Glutamatergic neuron (in vitro differentiated cells): Measurements from ENCODE around the gene POLR3K. TPM values are rescaled to one million over a fixed set of nuclear protein-coding genes. Genes with fewer than 3 reads are reported as not detected.
"Not testable (repeated sequence)": the region's sequence is repeated elsewhere in the genome, so short reads cannot be mapped to it uniquely, and the experiment has no call there.

Experiments used
- DNase-seq: peaks from one replicate; pipeline ENCODE4 v3.0.0; 2022
- H3K27ac Mint-ChIP-seq: one replicate; pipeline ENCODE4 v1.8.0; 2020; ENCODE audit warnings: mild to moderate bottlenecking, mixed read lengths, inconsistent platforms; ENCODE audit not compliant: unreplicated experiment
- H3K27me3 Mint-ChIP-seq: one replicate; pipeline ENCODE4 v1.8.0; 2020; ENCODE audit warnings: mild to moderate bottlenecking, moderate library complexity, mixed read lengths, inconsistent platforms; ENCODE audit not compliant: unreplicated experiment
- H3K36me3 Mint-ChIP-seq: one replicate; pipeline ENCODE4 v1.8.0; 2020; ENCODE audit warnings: mild to moderate bottlenecking, mixed read lengths, inconsistent platforms; ENCODE audit not compliant: unreplicated experiment
- H3K4me1 Mint-ChIP-seq: one replicate; pipeline ENCODE4 v1.8.0; 2020; ENCODE audit warnings: mild to moderate bottlenecking, low read depth, mixed read lengths, inconsistent platforms; ENCODE audit not compliant: unreplicated experiment
- H3K4me3 Mint-ChIP-seq: one replicate; pipeline ENCODE4 v1.8.0; 2020; ENCODE audit warnings: mild to moderate bottlenecking, mixed read lengths, inconsistent platforms; ENCODE audit not compliant: unreplicated experiment
- H3K9me3 Mint-ChIP-seq: one replicate; pipeline ENCODE4 v1.8.0; 2020; ENCODE audit warnings: mild to moderate bottlenecking, moderate library complexity, mixed read lengths, inconsistent platforms; ENCODE audit not compliant: unreplicated experiment
- CTCF ChIP-seq: fragments of 200-600 bp; sonication (generic); IDR thresholded peaks from one replicate; pipeline ENCODE4 v1.5.0; 2021; ENCODE audit not compliant: partially characterized antibody, unreplicated experiment
- total RNA-seq: library from RNA; stranded (reverse); fragmentation: NEBNext Ultra II Directional; extraction: Animal tissue kit (Norgen Biotek cat#: 25700); gene quantifications from one replicate; pipeline ENCODE4 v1.2.1, GENCODE V29; 2021; ENCODE audit not compliant: unreplicated experiment

POLR3K gene
- total RNA-seq, 1 donor from 2014 or later: 10.2 TPM

- H3K4me3 Mint-ChIP-seq: no peak overlapping the region
- H3K36me3 Mint-ChIP-seq: peaks cover 5% of the 10 kb centered on the region
- H3K4me1 Mint-ChIP-seq: peaks cover 6% of the 10 kb centered on the region
These were observed 14.2 kb downstream of the POLR3K start for GRCh38 chr16:38941-39892.

GRCh38 chr16:38206-38605 is 15.2 kb downstream of the POLR3K start:
- not testable (repeated sequence) for H3K27ac Mint-ChIP-seq, H3K27me3 Mint-ChIP-seq, H3K4me1 Mint-ChIP-seq, DNase-seq, H3K36me3 Mint-ChIP-seq, H3K4me3 Mint-ChIP-seq
- H3K9me3 Mint-ChIP-seq: peaks cover 16% of the 10 kb centered on the region

More at GRCh38 chr16:38941-39892, 14.2 kb downstream of the POLR3K start:
- DNase-seq: no peak
- peaks cover 4% of the 10 kb centered on the region for H3K27me3 Mint-ChIP-seq
- no peak for TF ChIP-seq CTCF
- H3K27ac Mint-ChIP-seq: no peak overlapping the region
- H3K9me3 Mint-ChIP-seq: peaks cover 15% of the 10 kb centered on the region

GRCh38 chr16:37511-37910 is 15.9 kb downstream of the POLR3K start:
- Mint-ChIP-seq H3K27ac (no peak overlapping the region), H3K27me3 (peaks cover 4% of the 10 kb centered on the region), H3K36me3 (peaks cover 5% of the 10 kb centered on the region), H3K9me3 (peaks cover 16% of the 10 kb centered on the region), H3K4me3 (no peak overlapping the region), H3K4me1 (peaks cover 9% of the 10 kb centered on the region)
- no peak for TF ChIP-seq CTCF
- no peak for DNase-seq

GRCh38 chr16:36336-36984 is 16.9 kb downstream of the POLR3K start:
- TF ChIP-seq CTCF: no peak
- peaks cover 9% of the 10 kb centered on the region for H3K4me1 Mint-ChIP-seq
- DNase-seq: no peak
- H3K27me3 Mint-ChIP-seq: peaks cover 4% of the 10 kb centered on the region
- H3K9me3 Mint-ChIP-seq: peaks cover 11% of the 10 kb centered on the region
- no peaks in the 10 kb centered on the region for H3K36me3 Mint-ChIP-seq
- no peak overlapping the region for H3K4me3 Mint-ChIP-seq
- H3K27ac Mint-ChIP-seq: no peak overlapping the region

- H3K36me3 Mint-ChIP-seq: no peaks in the 10 kb centered on the region
- H3K4me1 Mint-ChIP-seq: peaks cover 9% of the 10 kb centered on the region
- no peak overlapping the region for H3K27ac Mint-ChIP-seq
- H3K27me3 Mint-ChIP-seq: peaks cover 4% of the 10 kb centered on the region
- peaks cover 9% of the 10 kb centered on the region for H3K9me3 Mint-ChIP-seq
- no peak overlapping the region for H3K4me3 Mint-ChIP-seq
- no peak for DNase-seq
- no peak for TF ChIP-seq CTCF
These were observed 17.6 kb downstream of the POLR3K start for GRCh38 chr16:35678-36305.
